H1 (cell line): Measurements from ENCODE around the gene FIBIN. TPM values are rescaled to one million over a fixed set of nuclear protein-coding genes. Genes with fewer than 3 reads are reported as not detected.

Experiments used
- CTCF ChIA-PET: fragments of 300-600 bp; sonication (Branson Sonifier 250); formaldehyde crosslinking; loops from one replicate; lab custom pipeline; 2021; ENCODE audit not compliant: partially characterized antibody; lab: Charles Lee
- POLR2A ChIA-PET: fragments of 300-600 bp; sonication (Branson Sonifier 250); formaldehyde crosslinking; loops from one replicate; lab custom pipeline; 2021; ENCODE audit warnings: inconsistent platforms; ENCODE audit not compliant: partially characterized antibody; lab: Charles Lee
- DNase-seq, 2 experiments: peaks; one replicate each; pipeline versions ENCODE4 v3.0.0 to v3.0.0-alpha.2; 2010 to 2022; ENCODE audit warnings: low spot score in 2 of 2, low read depth in 1 of 2, mixed read lengths in 1 of 2
- FAIRE-seq: peaks from 2 replicates; lab custom pipeline; 2011; peaks lifted over from hg19 to GRCh38; lab: Jason Lieb, UNC
- H2AFZ ChIP-seq: 2 replicates; pipeline ENCODE4 v1.8.1; 2012; ENCODE audit warnings: low read length, inconsistent platforms
- H2AK5ac ChIP-seq: 2 replicates; pipeline ENCODE4 v1.6.1; 2013; ENCODE audit warnings: low read depth, low read length
- H2BK120ac ChIP-seq: replicated peaks from 2 replicates; pipeline ENCODE3; 2013; ENCODE audit warnings: low read depth, low read length, inconsistent platforms
- H2BK12ac ChIP-seq: 2 replicates; pipeline ENCODE4 v1.6.1; 2013; ENCODE audit warnings: low read depth, low read length
- H2BK15ac ChIP-seq: 2 replicates; pipeline ENCODE4 v1.6.1; 2013; ENCODE audit warnings: low read length
- H2BK20ac ChIP-seq: 2 replicates; pipeline ENCODE4 v1.6.1; 2013; ENCODE audit warnings: low read length
- H2BK5ac ChIP-seq: 2 replicates; pipeline ENCODE4 v1.6.1; 2013; ENCODE audit warnings: low read depth, low read length
- H3K14ac ChIP-seq: 2 replicates; pipeline ENCODE4 v1.6.1; 2013; ENCODE audit warnings: inconsistent platforms; ENCODE audit not compliant: insufficient read length
- H3K18ac ChIP-seq: 2 replicates; pipeline ENCODE4 v1.6.1; 2013; ENCODE audit warnings: low read length; ENCODE audit errors: extremely low read depth
- H3K23ac ChIP-seq: 2 replicates; pipeline ENCODE4 v1.6.1; 2013; ENCODE audit warnings: inconsistent platforms; ENCODE audit not compliant: insufficient read length
- H3K23me2 ChIP-seq: 2 replicates; pipeline ENCODE4 v1.6.1; 2013; ENCODE audit warnings: low read depth, low read length
- H3K27ac ChIP-seq: 2 replicates; pipeline ENCODE4 v1.6.1; 2011; ENCODE audit warnings: low read depth, low read length, inconsistent platforms
- H3K27me3 ChIP-seq, 4 experiments: replicated peaks in 1 of 4; 1 replicate in 1 of 4; 2 replicates in 3 of 4; pipeline versions ENCODE4 v1.6.1 to v1.8.1; 2011 to 2013; ENCODE audit warnings: low read length in 3 of 4, mild to moderate bottlenecking in 3 of 4, inconsistent platforms in 2 of 4, mixed read lengths in 2 of 4, moderate library complexity in 1 of 4; ENCODE audit not compliant: control insufficient read depth in 3 of 4, insufficient read depth in 3 of 4; ENCODE audit errors: extremely low read depth in 1 of 4
- H3K36me3 ChIP-seq, 4 experiments: 2 replicates each; pipeline versions ENCODE4 v1.6.1 to v1.8.1; 2011 to 2013; ENCODE audit warnings: mild to moderate bottlenecking in 4 of 4, low read length in 3 of 4, moderate library complexity in 2 of 4, control low read depth in 1 of 4, inconsistent platforms in 1 of 4; ENCODE audit not compliant: insufficient read depth in 4 of 4, control insufficient read depth in 2 of 4
- H3K4ac ChIP-seq: replicated peaks from 2 replicates; pipeline ENCODE3; 2013; ENCODE audit warnings: low read length, low read depth, mixed read lengths, inconsistent platforms; ENCODE audit not compliant: insufficient read length
- H3K4me1 ChIP-seq, 4 experiments: replicated peaks in 1 of 4; 1 replicate in 1 of 4; 2 replicates in 3 of 4; pipeline versions ENCODE4 v1.6.1 to v1.8.1; 2011 to 2013; ENCODE audit warnings: low read length in 3 of 4, inconsistent platforms in 2 of 4, mixed read lengths in 1 of 4; ENCODE audit not compliant: insufficient read depth in 4 of 4, control insufficient read depth in 3 of 4
- H3K4me2 ChIP-seq, 2 experiments: 2 replicates each; pipeline versions ENCODE4 v1.6.1 to v1.8.1; 2011 to 2013; ENCODE audit warnings: low read depth in 2 of 2, low read length in 2 of 2, control low read depth in 1 of 2, inconsistent platforms in 1 of 2, mild to moderate bottlenecking in 1 of 2; ENCODE audit not compliant: insufficient read depth in 1 of 2
- H3K4me3 ChIP-seq, 4 experiments: fragments of 200-600, 300-600 bp in 1 of 4; sonication (generic), shearing (Covaris generic), sonication (Bioruptor Twin) in 1 of 4; 2 replicates each; pipeline versions ENCODE4 v1.5.1 to v1.8.1; 2011 to 2016; ENCODE audit warnings: low read length in 4 of 4, low read depth in 3 of 4, control low read depth in 2 of 4, inconsistent platforms in 2 of 4, mild to moderate bottlenecking in 2 of 4, mixed read lengths in 1 of 4, moderate library complexity in 1 of 4; ENCODE audit not compliant: insufficient read depth in 2 of 4; ENCODE audit errors: extremely low read depth in 1 of 4
- H3K56ac ChIP-seq: replicated peaks from 2 replicates; pipeline ENCODE3; 2013; ENCODE audit warnings: low read depth, mild to moderate bottlenecking, mixed read lengths, low read length, inconsistent platforms; ENCODE audit not compliant: insufficient read length
- H3K79me1 ChIP-seq: 2 replicates; pipeline ENCODE4 v1.6.1; 2013; ENCODE audit warnings: low read depth, low read length, control low read depth
- H3K79me2 ChIP-seq, 2 experiments: 2 replicates each; pipeline versions ENCODE4 v1.6.1 to v1.8.1; 2012 to 2013; ENCODE audit warnings: low read length in 2 of 2, mild to moderate bottlenecking in 2 of 2, inconsistent platforms in 1 of 2; ENCODE audit not compliant: insufficient read depth in 2 of 2, control insufficient read depth in 1 of 2
- H3K9ac ChIP-seq, 4 experiments: replicated peaks in 1 of 4; 1 replicate in 1 of 4; 2 replicates in 3 of 4; pipeline versions ENCODE4 v1.6.1 to v1.8.1; 2011 to 2013; ENCODE audit warnings: low read depth in 3 of 4, low read length in 3 of 4, control low read depth in 2 of 4, mild to moderate bottlenecking in 2 of 4, moderate library complexity in 2 of 4, inconsistent platforms in 1 of 4; ENCODE audit errors: extremely low read depth in 1 of 4
- H3K9me3 ChIP-seq, 2 experiments: 2 replicates each; pipeline versions ENCODE4 v1.6.1 to v1.8.1; 2012 to 2013; ENCODE audit warnings: mild to moderate bottlenecking in 2 of 2, moderate library complexity in 2 of 2, control low read depth in 1 of 2, inconsistent platforms in 1 of 2, low read depth in 1 of 2, low read length in 1 of 2, mixed read lengths in 1 of 2; ENCODE audit not compliant: insufficient read depth in 2 of 2
- H4K20me1 ChIP-seq, 2 experiments: replicated peaks in 1 of 2; 2 replicates each; pipeline versions ENCODE3 to v1.8.1; 2011 to 2013; ENCODE audit warnings: inconsistent platforms in 2 of 2, low read length in 2 of 2, mild to moderate bottlenecking in 1 of 2; ENCODE audit not compliant: insufficient read depth in 2 of 2, control insufficient read depth in 1 of 2
- H4K5ac ChIP-seq: 2 replicates; pipeline ENCODE4 v1.6.1; 2013; ENCODE audit warnings: low read length, low read depth, mixed read lengths, inconsistent platforms; ENCODE audit not compliant: insufficient read length
- H4K8ac ChIP-seq: 2 replicates; pipeline ENCODE4 v1.8.0; 2013; ENCODE audit warnings: mild to moderate bottlenecking, moderate library complexity, low read length, inconsistent platforms; ENCODE audit not compliant: insufficient read depth; ENCODE audit errors: extremely low read depth
- H4K91ac ChIP-seq: replicated peaks from 2 replicates; pipeline ENCODE3; 2013; ENCODE audit warnings: low read length, mixed read lengths, inconsistent platforms; ENCODE audit not compliant: insufficient read length
- ATF3 ChIP-seq: IDR thresholded peaks from 2 replicates; pipeline ENCODE4 v1.6.1; 2011; ENCODE audit warnings: low read depth, mild to moderate bottlenecking, low read length; ENCODE audit not compliant: insufficient read depth
- WGBS, 2 experiments: shearing (Covaris generic) in 1 of 2; methylation state at CpG; one replicate each; pipeline versions ENCODE4 v1.1.6 to v1.1.7; 2013 to 2015; ENCODE audit warnings: low lambda C conversion rate in 2 of 2, mixed read lengths in 2 of 2, inconsistent platforms in 1 of 2, low coverage in 1 of 2, missing lambda C conversion rate in 1 of 2; ENCODE audit not compliant: insufficient replicate concordance in 2 of 2, insufficient coverage in 1 of 2, insufficient read length in 1 of 2; ENCODE audit errors: extremely low coverage in 1 of 2, missing lambda C conversion rate in 1 of 2; 5-methylcytosine and 5-hydroxymethylcytosine counted together
- polyA plus RNA-seq, 7 experiments: library from polyadenylated mRNA; depleted of rRNA in 3 of 7; stranded (reverse) in 5 of 7; unstranded in 2 of 7; fragments of >200 nt in 5 of 7; fragments of 200-250 nt in 2 of 7; gene quantifications; 1 replicate in 5 of 7; 2 replicates in 1 of 7; 4 replicates in 1 of 7; pipeline versions ENCODE4 v1.2.1 to v1.2.3, GENCODE V29; 2011 to 2013; ENCODE audit warnings: missing spikeins in 2 of 7, mixed read lengths in 2 of 7
- total RNA-seq: library from RNA; stranded (reverse); fragmentation: NEBNext Ultra II Directional; extraction: Animal tissue kit (Norgen Biotek cat#: 25700); gene quantifications from 2 replicates; pipeline ENCODE4 v1.2.1, GENCODE V29; 2021

Gene FIBIN
- total and polyA plus RNA-seq, 2 of the 8 experiments (the other 6 are each of a cell fraction or from before 2014, with no cell fraction given): 0.38 to 0.45 TPM

GRCh38 chr11:26987272-26987671 is 6.6 kb upstream of the FIBIN start:
- H2AFZ ChIP-seq: no peak overlapping the region
- WGBS, 2 experiments: 80% methylated on average over 3 of the region's 3 CpGs; no CpG with 5 or more reads in 1 of the 2 experiments
- no peak for DNase-seq

More at GRCh38 chr11:26987272-26987671, 6.6 kb upstream of the FIBIN start:
- Histone ChIP-seq H3K4me1 (peaks cover 0 to 2% (median 0%) of the 10 kb centered on the region in 4 experiments; a peak in 2 of 7 replicates), H4K5ac (no peak overlapping the region), H2BK20ac (no peak overlapping the region), H3K56ac (no peak overlapping the region), H3K4me2 (no peak overlapping the region), H3K18ac (no peak overlapping the region), H4K8ac (no peak overlapping the region), H3K27me3 (no peaks in the 10 kb centered on the region), H4K91ac (no peak overlapping the region), H3K4ac (no peak overlapping the region), H3K27ac (no peak overlapping the region), H3K36me3 (no peaks in the 10 kb centered on the region), H2AK5ac (no peak overlapping the region), H3K23me2 (no peaks in the 10 kb centered on the region), H2BK12ac (no peak overlapping the region), H3K9me3 (no peaks in the 10 kb centered on the region), H2BK15ac (no peak overlapping the region), H2BK120ac (no peak overlapping the region), H3K79me1 (no peaks in the 10 kb centered on the region), H3K23ac (no peak overlapping the region), H3K4me3 (no peak overlapping the region), H4K20me1 (no peaks in the 10 kb centered on the region), H3K9ac (no peak overlapping the region), H3K79me2 (no peaks in the 10 kb centered on the region), H2BK5ac (no peak overlapping the region), H3K14ac (no peak overlapping the region)
- CTCF ChIA-PET: no interaction called here
- FAIRE-seq: no peak
- POLR2A ChIA-PET: no interaction called here
- no peak for TF ChIP-seq ATF3
